K562 (cell line): ENCODE data around the gene EID2. TPM values are rescaled to one million over a fixed set of nuclear protein-coding genes. Genes with fewer than 3 reads are reported as not detected.

Source experiments
- BCOR ChIP-seq: fragments of 450-650 bp; IDR thresholded peaks from 2 replicates; pipeline ENCODE4 v1.6.1; 2016
- CLOCK ChIP-seq: fragments of 250-450 bp; sonication (Bioruptor Pico); IDR thresholded peaks from 2 replicates; pipeline ENCODE4 v1.4.0; 2020; ENCODE audit warnings: mild to moderate bottlenecking, moderate library complexity, borderline replicate concordance
- EHMT2 ChIP-seq: fragments of 450-650 bp; IDR thresholded peaks from 2 replicates; pipeline ENCODE4 v1.6.1; 2018; ENCODE audit warnings: antibody characterized with exemption
- FOXA1 ChIP-seq: fragments of 450-650 bp; IDR thresholded peaks from 2 replicates; pipeline ENCODE4 v1.6.1; 2016; ENCODE audit warnings: mild to moderate bottlenecking, borderline replicate concordance
- HDAC2 ChIP-seq: fragments of 450-650 bp; IDR thresholded peaks from 2 replicates; pipeline ENCODE4 v1.6.1; 2016; ENCODE audit warnings: mild to moderate bottlenecking
- MEF2D ChIP-seq: conservative IDR thresholded peaks from 2 replicates; pipeline ENCODE4 v1.6.1; 2016; ENCODE audit warnings: low read depth, missing genetic modification characterization, missing compliant biosample characterization
- MTA2 ChIP-seq: fragments of 450-650 bp; IDR thresholded peaks from 2 replicates; pipeline ENCODE4 v1.6.1; 2016; ENCODE audit warnings: low read depth
- ZFP36 ChIP-seq: fragments of 150-350 bp; IDR thresholded peaks from 2 replicates; pipeline ENCODE4 v1.6.1; 2018; ENCODE audit warnings: low read length, low read depth; ENCODE audit not compliant: partially characterized antibody
- polyA plus RNA-seq, 8 experiments: library from polyadenylated mRNA; depleted of rRNA in 4 of 8; stranded (reverse) in 5 of 8; unstranded in 3 of 8; fragments of >200 nt; fragmentation: Nextera tagmentation in 2 of 8; fragmentation: Illumina TruSeq in 1 of 8; extraction: Ambion mirVana in 2 of 8; extraction: Trizol in 1 of 8; gene quantifications; 2 replicates each; pipeline versions ENCODE4 v1.2.1 to v1.2.3, GENCODE V29; 2011 to 2014; ENCODE audit warnings: inconsistent platforms in 1 of 8, missing spikeins in 1 of 8
- total RNA-seq, 7 experiments: library from RNA; depleted of rRNA in 6 of 7; stranded (reverse); fragments of >200 nt in 6 of 7; fragmentation: Illumina TruSeq in 2 of 7; extraction: Trizol in 2 of 7; gene quantifications; 2 replicates each; pipeline versions ENCODE4 v1.2.1 to v1.2.3, GENCODE V29; 2011 to 2021; ENCODE audit warnings: low replicate concordance in 1 of 7

The EID2 gene
- total and polyA plus RNA-seq, 9 of the 15 experiments (the other 6 are each of a cell fraction or from before 2014, with no cell fraction given), result 2.5 to 18.5 (median 11.3) TPM

- TF ChIP-seq BCOR (peak; percentile 48; the same call in 1 of the 2 replicates), HDAC2 (0 out of 2 replicates have a peak, but pooled peaks have one; percentile 20), EHMT2 (no peak), MTA2 (no peak), MEF2D (tag) (no peak), ZFP36 (peak; percentile 58), CLOCK (CRISPR knock-in tag) (no peak), FOXA1 (no peak)
Measured at GRCh38 chr19:39520541-39521484, 19.1 kb downstream of the EID2 start (continued).
